Left hindlimb (tissue), 1 donor: ENCODE data around the gene PITPNC1.
"Not testable (repeated sequence)": the region's sequence is repeated elsewhere in the genome, so short reads cannot be mapped to it uniquely, and the experiment has no call there.

Experiments
- DNase-seq: peaks from one replicate; pipeline ENCODE4 v3.0.0-alpha.2; 2018

PITPNC1 gene

DNA sequence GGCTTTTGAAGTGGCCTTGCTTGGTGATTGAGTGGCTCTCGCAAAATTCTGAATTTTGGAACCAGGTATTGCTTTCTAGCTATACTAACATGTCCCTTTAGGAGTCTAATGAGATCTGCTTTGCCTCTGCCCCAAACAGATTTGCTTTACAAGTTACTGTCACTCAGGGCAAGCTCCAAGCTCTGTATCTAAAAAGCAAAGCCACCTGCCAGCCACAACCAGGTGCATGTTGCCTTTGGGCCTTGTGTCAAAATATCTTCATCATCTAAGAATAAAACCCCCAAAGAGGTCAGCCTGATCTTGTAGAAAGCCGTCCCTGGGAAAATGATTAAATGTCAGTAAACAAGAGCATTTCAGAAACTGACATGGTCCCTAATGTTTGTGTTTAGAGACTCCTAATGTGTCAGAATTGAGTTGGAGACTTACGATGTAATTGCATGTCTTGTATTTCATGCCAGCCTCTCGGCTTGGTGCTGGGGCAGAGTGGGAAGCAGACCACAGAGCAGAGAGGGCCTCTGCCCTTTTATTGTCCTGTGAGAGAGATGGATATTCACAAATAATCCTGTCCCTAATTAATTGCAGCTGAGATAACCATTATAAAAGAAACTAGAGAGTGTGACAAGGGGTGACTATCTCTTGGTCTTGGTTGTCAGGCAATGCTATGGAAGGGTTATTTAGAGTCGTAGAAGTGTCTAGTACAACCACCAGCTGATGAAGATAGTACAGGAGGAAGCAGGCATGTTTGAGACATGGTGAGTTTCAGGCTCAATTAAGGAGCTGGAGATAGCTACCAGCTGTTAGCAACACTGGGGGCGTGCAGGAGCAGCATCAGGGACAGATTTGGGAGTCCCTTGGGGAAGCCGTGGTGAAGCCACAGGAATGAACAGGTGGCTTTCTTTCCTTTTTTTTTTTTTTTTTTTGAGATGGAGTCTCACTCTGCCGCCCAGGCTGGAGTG is 90.7 kb downstream of the PITPNC1 start:
- no peak for DNase-seq

DNA sequence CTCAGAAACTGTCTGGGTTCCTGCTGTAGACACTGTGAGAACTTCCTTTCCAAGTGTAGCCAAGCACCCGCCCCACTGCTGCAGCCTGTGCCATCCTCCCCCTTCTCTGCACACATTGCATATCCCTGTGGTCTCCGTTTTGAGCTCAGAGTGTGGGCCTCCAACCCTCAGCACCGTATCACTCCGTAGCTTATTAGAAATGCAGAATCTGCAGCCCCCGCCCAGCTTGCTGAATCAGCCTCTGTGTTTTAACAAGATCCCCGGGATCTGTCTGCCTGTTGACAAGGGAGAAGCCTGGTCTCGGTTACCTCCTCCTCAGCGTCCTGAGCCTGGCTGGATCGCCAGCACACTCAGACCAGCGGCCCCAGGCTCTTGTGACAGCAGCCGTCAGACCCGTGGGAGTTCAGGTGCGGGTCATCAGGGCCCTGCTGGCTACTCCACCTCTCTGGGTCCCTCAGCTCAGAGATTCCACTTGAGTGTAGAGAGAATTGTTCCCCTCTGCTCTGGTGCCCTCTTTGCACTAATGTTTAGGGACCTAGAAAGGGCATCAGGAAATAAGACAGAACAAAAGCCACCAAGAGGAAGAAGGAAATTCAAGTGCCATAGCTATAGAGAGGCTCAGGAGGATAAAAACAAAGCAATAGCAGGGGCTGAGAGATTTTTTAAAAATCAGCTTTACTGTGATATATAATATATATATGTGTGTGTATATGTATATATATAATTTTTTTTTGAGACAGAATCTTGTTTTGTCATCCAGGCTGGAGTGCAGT is 92.3 kb downstream of the PITPNC1 start:
- no peak for DNase-seq

DNA sequence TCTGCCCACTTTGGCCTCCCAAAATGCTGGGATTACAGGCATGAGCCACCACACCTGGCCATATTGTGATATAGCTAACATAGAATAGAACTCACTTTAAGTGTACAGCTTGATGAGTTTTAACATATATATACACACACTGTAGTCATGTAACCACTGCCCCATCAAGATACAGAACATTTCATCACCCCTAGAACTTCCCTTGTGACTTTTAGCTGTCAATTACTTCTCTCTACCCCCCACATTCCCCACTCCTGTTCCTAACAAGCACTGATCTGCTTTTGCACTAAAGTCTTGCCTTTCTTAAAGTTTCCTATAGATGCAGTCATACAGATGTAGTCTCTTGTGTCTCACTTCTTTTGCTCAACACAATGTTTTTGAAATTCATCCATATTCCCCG is 93.1 kb downstream of the PITPNC1 start:
- DNase-seq = no peak

DNA sequence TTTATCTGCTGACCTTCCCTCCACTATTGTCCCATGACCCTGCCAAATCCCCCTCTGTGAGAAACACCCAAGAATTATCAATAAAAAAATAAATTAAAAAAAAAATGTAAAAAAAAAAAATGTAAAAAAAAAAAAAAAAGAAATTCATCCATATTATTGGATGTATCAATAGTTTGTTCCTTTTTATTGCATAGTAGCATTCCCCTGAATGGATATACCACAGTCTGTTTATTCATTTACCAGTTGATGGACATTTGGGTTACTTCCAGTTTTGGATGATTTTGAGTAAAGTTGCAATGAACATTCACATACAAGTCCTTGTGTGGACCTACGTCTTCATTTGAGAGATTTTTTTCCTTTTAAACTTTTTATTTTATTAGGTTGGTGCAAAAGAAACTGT is 94.0 kb downstream of the PITPNC1 start:
- no peak for DNase-seq

DNA sequence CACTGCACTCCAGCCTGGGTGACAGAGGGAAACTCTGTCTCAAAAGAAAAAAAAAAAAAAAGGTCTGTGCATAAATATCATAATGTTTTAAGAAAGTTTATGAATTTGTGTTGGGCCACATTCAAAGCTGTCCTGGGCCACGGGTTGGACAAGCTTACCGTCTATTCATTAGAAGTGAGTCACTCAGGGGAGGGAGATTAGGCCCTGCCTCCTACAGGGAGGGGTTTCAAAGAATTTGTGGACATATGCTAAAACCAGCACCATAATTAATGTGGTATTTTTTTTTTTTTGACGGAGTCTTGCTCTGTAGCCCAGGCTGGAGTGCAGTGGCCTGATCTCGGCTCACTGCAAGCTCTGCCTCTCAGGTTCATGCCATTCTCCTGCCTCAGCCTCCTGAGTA is 95.5 kb downstream of the PITPNC1 start:
- DNase-seq = not testable (repeated sequence)

DNA sequence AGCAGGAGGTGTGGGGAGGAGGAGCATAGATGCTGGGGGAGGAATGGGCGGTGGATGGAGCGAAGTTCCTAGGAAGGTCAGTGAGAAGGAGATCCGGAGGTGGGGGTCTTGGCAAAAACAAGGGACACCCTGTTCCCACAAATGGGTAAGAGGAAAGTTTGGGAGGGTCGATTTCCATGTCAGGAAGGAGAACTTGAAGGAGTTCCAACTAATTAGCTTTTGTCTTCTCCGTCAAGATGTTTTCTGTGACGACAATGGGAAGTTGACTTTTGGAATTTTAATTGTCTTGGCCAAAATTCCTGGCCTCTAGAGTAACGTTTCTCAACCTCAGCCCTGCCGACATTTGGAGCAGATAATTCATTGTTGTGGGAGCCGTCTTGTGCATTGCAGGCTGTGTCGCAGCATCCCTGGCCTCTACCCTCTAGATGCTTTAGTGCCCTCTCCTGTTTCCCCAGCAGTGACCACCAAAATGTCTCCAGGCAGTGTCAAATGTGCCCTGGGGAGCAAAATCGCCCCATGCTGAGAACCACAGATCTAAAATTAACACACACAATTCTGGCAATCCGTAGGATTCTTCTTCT is 97.1 kb downstream of the PITPNC1 start:
- no peak for DNase-seq

DNA sequence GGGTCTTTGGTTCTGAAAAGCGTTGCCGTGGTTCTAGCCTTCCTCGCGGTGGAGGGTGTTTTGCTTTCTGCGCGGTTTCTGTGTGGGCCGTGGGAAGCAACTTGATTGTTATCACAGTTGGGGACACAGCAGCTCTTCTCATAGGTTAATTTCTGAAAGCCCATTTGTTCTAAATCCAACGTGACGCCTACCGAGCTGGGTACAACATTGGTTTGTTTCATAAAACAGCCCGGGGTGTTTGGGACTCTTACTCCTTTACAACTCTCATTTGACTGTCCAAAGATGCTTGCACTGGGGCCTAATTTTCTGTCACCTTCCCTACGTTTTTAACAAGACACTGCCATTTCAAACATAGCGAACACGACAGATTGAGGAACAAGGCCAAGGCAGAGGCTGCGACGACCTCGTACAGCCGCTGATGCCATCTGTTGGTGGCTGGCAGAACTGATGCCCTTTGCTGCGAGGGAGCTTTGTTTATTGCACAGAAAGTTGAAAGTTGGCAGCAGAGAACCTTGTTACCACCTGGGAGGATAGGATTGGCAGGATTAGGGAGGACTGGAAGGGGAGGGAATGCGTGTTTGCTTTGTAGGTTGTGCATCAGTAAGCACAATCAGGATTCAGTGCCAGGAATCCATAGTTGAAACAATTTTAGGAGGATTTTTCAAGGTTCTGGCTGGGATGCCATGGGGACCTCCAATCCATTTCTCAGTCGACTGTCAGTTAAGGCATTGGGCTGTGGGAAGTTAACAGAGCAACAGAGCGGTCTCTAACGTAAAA is 98.3 kb downstream of the PITPNC1 start:
- peak; percentile 76 for DNase-seq

DNA sequence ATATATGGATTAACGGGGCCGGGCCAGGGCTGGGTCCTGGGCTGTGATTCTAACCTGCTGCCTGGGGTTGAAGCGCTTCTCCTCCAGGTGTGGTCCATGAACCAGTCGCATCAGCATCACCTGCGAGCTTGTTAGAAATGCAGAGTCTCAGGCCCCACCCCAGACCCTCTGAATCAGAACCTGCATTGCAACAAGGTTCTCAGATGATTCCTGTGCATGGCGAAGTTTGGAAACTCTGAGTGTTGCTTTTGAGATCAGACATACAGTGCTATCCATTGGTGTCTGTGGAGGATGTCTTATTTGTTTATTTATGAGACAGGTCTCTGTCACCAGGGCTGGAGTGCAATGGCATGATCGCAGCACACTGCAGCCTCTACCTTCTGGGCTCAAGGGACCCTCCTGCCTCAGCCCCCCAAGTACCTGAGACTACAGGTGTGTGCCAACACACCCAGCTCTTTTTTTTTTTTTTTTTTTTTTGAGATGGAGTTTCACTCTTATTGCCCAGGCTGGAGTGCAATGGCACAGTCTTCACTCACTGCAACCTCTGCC is 99.8 kb downstream of the PITPNC1 start:
- DNase-seq = no peak

DNA sequence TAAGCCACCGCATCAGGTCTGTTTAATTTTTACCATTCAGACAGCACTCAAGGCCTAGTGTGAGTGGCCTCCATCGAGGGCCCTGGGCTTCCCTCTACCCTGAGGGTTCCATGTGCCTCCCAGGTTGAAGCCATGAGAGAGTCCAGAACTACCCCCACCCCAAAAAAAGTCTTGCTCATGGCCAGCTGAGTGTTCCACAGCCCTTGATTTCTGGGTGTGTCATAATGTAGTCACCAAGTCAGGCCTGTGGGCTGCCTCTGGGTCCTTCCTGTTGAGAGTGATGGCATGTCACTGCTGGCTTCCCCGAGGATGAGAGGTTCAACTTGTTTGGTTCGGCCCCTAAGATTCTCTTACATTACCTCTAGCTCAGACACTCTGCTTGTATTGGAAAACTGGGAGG is 100.6 kb downstream of the PITPNC1 start:
- DNase-seq = no peak

DNA sequence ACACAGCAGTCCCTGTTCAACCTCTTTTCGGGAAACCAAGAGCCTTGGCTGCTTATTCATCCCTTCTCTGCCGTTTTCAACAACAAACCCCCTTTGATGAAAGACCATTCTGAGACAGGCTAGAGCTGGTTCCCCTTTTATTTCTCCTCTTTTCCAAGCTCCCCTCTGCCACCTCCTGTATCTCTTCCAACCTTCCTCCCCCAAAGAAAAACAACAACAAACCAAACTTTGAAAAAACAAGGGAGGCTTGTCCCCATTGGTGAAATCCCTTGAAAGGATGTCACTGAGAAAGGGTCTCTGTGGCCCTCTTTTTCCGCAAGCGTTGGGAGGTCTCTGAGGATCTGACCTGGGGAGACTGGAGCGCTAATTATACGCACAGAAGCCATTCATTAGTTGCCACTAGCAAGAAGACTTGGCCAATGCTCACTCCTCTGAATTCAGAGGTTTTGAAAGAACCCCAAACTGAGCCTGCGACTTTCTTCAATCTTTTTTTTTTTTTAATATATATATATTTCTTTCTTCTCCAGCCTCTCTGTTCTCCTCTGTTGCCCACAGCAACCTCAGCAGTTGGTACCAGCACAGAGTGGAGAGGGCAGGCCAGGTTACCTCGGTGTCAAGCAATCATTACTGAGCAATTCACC is 101.4 kb downstream of the PITPNC1 start:
- no peak for DNase-seq

DNA sequence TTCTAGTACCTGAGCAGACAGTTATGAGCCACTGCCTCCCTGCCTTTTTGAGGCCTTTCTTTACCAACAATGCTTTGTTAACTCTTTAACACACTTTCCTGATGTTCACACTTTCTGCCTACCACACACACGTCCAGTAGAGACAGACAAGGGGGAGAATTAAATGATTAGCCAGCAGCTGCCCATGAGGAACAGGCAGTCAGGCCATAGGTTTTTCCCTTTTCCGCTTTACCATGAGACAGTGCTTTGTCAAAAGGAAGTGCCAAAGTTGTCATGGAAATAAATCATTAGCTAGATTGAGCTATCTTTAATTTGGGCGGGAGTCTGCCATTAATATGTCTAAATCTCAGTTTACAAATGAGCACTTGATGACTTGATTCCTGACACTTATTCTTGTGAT is 102.1 kb downstream of the PITPNC1 start:
- no peak for DNase-seq

DNA sequence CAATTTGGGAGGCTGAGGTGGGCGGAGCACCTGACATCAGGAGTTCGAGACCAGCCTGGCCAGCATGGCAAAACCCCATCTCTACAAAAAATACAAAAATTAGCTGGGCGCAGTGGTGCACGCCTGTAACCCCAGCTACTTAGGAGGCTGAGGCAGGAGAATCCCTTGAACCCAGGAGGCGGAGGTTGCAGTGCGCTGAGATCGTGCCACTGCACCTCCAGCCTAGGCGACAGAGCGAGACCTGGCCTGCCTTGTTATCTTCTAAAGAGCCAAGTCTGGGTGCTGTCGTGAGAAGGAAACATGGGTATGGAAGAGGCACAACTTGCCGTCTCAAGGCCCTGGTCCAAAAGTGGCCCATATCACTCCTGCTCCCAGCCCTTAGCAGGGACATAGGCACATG is 103.9 kb downstream of the PITPNC1 start:
- DNase-seq = not testable (repeated sequence)

DNA sequence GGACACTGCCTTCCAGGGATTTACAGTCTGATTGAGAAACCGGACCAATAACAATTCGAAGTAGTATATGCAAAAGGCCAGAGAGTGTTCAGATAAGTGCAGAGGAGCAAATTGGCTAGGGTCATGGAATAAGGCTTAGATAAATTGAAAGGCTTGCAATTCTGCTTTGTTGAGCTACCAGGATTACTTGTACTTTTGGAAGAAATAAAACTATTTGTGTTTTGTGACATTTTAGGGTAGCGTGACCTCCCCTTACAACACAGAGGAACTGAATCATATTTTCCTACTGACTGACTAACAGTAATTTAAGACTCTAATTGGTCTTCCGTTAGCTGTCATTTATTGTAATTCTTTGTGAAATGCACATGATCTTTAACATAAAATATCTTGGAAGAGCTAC is 104.7 kb downstream of the PITPNC1 start:
- no peak for DNase-seq

DNA sequence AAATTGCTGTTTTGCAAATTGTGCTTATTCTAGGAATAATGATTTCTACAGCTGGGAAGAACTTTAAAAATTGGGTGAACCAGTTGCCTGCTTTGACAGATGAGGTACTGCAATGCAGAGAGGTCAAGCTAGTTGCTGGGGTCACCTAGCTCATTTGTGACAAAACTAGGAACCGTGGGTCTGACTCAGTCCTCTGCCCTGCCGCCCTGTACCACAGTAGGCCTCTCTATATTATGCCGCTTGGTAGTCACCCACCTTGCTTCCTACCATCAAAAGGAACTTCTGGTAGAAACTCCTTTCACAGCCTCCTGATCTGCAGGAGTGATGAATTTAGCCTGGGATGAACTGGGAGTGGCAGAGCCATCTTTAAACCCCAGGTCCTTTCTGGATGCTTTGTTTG is 105.7 kb downstream of the PITPNC1 start:
- DNase-seq = no peak

DNA sequence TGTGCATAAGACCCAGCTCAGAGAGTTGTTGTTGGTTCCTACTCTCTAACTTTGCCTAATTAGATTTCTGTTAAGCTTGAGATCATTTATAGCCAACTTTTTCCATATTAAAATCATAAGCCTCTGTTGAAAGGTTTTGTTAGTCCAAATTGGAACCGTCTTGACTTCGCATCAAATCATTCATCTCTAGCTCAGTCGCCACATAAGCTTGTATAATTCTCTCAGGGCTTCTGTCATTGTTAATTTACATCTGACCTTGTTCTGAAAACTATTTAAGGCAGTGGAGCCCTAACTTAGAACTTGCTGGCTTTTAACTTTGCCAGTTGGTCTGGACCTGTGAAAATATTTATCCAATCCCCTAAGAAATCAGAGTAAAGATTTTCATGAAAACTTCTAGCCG is 107.2 kb downstream of the PITPNC1 start:
- DNase-seq = no peak

DNA sequence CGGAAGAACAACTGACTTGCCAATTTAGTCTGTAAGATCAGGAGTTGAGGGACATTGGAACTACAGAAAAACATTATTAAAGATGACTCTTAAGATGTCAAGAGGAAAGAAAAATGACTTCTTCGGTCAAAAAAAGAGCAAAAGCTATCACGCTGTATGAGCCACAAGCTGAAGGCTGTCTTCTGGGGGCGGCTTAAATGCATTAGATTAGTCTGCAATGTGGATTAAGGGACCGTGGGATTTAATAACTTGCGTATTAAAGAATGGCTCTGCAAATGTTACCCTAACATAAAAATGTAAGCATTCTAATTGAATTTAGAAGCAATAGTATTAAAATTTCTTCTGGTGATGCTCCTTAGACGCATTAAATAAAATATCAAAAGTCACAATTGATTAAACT is 108.6 kb downstream of the PITPNC1 start:
- DNase-seq = no peak

DNA sequence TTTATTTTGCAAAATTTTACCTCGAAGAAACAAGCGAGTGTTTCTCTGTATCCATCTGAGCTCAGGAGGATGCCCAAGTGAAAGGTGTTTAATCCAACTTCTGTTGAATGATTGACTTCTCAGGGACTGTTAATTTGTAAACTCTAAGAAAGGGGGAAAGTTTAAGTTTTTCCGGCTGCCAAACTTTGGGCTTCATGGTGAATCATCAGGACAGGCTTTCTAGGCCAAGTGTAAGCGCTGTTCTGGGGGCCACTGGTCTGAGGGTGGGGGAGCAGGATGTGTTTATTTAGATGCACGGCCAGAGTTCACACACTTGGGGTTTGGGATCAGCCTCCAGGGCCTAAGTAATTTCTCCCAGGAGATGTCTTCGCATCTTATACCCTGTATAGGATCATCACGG is 110.4 kb downstream of the PITPNC1 start:
- DNase-seq = no peak

DNA sequence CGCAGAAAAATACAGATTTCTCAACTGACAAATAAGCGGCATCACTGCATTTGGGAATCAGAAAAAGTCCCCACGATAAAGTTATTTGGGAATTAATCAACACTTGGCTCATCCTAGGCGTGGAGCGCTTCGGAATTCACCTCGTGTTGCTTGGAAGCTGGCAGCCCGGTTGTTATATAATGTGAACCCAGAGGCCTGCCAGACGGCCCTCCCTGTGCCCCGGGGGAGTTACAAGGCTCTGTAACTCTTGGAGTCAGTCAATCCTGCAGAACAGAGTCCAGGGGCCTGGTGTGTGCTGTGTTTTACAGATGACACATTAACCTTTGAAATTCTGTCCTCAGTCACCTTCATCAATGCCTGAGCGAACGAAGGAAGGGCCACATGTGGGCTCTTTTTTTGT is 111.1 kb downstream of the PITPNC1 start:
- DNase-seq = no peak

DNA sequence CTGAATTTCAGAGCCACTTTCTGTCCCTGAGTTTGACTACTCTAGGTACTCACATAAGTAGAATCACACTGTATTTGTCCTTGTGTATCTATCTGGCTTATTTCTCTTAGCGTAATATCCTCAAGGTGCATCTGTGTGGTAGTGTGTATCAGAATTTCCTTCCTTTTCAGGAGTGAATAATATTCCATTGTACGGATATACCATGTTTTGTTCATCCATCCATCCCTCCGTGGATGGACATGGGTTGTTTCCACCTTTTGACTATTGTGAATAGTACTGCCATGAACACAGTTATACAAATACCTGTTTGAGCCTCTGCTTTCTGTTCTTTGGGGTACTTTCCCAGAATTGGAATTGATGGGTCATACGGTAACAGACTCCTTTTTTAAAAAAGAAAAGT is 111.7 kb downstream of the PITPNC1 start:
- no peak for DNase-seq

DNA sequence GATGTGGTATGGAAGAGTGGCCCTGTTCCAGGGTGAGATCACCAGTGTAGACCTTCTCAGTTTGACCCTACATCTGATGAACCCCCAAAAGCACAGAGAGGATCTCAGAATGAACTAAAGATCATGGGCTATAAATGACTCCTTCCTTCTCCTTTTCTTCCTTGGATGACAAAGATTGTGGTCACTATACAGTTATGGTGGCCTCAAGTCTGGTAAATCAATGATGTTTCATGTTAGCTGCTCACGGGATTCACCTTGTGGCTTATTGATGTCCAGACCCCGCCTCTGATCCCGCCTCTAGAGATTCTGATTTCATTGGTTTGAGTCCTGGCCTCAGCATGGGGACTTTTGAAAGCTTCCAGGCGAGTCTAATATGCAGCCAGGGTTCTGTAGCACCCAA is 112.2 kb downstream of the PITPNC1 start:
- no peak for DNase-seq

DNA sequence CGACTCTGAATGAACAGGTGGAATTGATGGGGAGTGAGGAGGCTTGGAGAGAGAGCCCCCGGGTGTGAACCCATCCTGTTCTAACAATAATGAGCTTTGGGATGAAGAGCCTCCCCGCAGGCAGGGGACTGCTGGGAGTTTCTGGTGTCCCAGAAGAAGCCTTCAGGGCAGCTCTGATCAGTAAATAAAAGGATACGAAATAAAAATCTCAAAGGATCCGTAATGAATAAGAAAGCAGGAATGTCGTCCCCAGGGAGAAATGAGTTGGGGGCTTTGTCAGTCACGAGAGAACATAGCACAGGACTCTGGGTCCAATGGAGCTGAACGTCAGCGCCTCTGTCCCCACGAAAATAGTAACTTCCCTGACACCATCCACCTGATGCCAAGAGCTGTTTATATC is 113.4 kb downstream of the PITPNC1 start:
- no peak for DNase-seq
